Panc1 (cell line): Measurements from ENCODE around the gene CCDC148. TPM values are rescaled to one million over a fixed set of nuclear protein-coding genes. Genes with fewer than 3 reads are reported as not detected.

Experiments
- ATAC-seq: fragments of 200-7000 bp; cut with Tn5 transposase; 2 replicates; pipeline ENCODE4 v1.9.1; 2020; ENCODE audit warnings: mild to moderate bottlenecking, moderate library complexity
- BruUV-seq: library from RNA; stranded (reverse); fragments of 400-500 nt; replicated peaks from 2 replicates; lab custom pipeline; 2021; lab: Mats Ljungman, UMichigan
- CTCF ChIA-PET: fragments of 300-600 bp; sonication (Branson Sonifier 250); formaldehyde crosslinking; loops from one replicate; lab custom pipeline; 2022; ENCODE audit warnings: antibody characterized with exemption; lab: Charles Lee
- POLR2A ChIA-PET: fragments of 300-600 bp; sonication (Branson Sonifier 250); formaldehyde crosslinking; loops from one replicate; lab custom pipeline; 2022; ENCODE audit warnings: antibody characterized with exemption; lab: Charles Lee
- DNase-seq: peaks from one replicate; pipeline ENCODE4 v3.0.0-alpha.2; 2010; ENCODE audit warnings: low read depth, low spot score
- H3K27ac ChIP-seq: 2 replicates; pipeline ENCODE4 v1.5.1; 2011; ENCODE audit warnings: mild to moderate bottlenecking, low read length, inconsistent platforms
- H3K27me3 ChIP-seq: fragments of 200-500 bp; sonication (Bioruptor generic); 2 replicates; pipeline ENCODE4 v1.6.0; 2014; ENCODE audit warnings: low read length, inconsistent platforms; ENCODE audit not compliant: control insufficient read depth, insufficient read depth
- H3K36me3 ChIP-seq: fragments of 200-500 bp; sonication (Bioruptor generic); 2 replicates; pipeline ENCODE4 v1.5.1; 2014; ENCODE audit warnings: inconsistent platforms, mild to moderate bottlenecking, low read length, moderate library complexity; ENCODE audit not compliant: control insufficient read depth, insufficient read depth
- H3K4me1 ChIP-seq: 2 replicates; pipeline ENCODE4 v1.5.1; 2011; ENCODE audit warnings: inconsistent platforms, mild to moderate bottlenecking, low read length, moderate library complexity; ENCODE audit not compliant: control insufficient read depth, insufficient read depth
- H3K4me3 ChIP-seq, 2 experiments: 2 replicates each; pipeline ENCODE4 v1.5.1; 2011 to 2012; ENCODE audit warnings: low read depth in 2 of 2, low read length in 2 of 2, mild to moderate bottlenecking in 2 of 2, inconsistent platforms in 1 of 2, moderate library complexity in 1 of 2
- H3K9me3 ChIP-seq: fragments of 200-500 bp; sonication (Bioruptor generic); 2 replicates; pipeline ENCODE4 v1.5.1; 2014; ENCODE audit warnings: low read depth, mild to moderate bottlenecking, inconsistent platforms, low read length, moderate library complexity; ENCODE audit not compliant: control insufficient read depth, insufficient read depth
- POLR2AphosphoS5 ChIP-seq: IDR thresholded peaks from 2 replicates; pipeline ENCODE4 v1.6.1; 2012; ENCODE audit warnings: mild to moderate bottlenecking, low read depth, low read length, moderate library complexity
- SIN3A ChIP-seq: IDR thresholded peaks from 2 replicates; pipeline ENCODE4 v1.6.1; 2012; ENCODE audit warnings: low read depth, mild to moderate bottlenecking, low read length, moderate library complexity, borderline replicate concordance; ENCODE audit not compliant: insufficient read depth
- TCF7L2 ChIP-seq: IDR thresholded peaks from 2 replicates; pipeline ENCODE4 v1.6.1; 2011; ENCODE audit warnings: mild to moderate bottlenecking, low read depth, low read length, inconsistent platforms
- in situ Hi-C: cut with HindIII; loops from 2 replicates; pipeline ENCODE4 v1.10.0; 2016; ENCODE audit warnings: low sequenced_read_pairs, low pct_unique_long_range_greater_than_20kb
- intact Hi-C: fragments of 100-400 bp; cut with micrococcal nuclease; formaldehyde crosslinking; loops from one replicate; pipeline ENCODE4 v1.10.0; 2022; ENCODE audit not compliant: unreplicated experiment
- total RNA-seq: library from RNA; stranded (reverse); gene quantifications from one replicate; pipeline ENCODE4 v1.2.1, GENCODE V29; 2021; ENCODE audit not compliant: unreplicated experiment
- TF ChIP-seq, protein P1 (sequence below): fragments of 450-650 bp; IDR thresholded peaks from 2 replicates; pipeline ENCODE4 v1.5.1; 2017; ENCODE audit warnings: mild to moderate bottlenecking
- TF ChIP-seq, protein P2 (sequence below), 2 experiments: IDR thresholded peaks; 2 replicates each; pipeline ENCODE4 v1.6.1; 2011 to 2012; ENCODE audit warnings: low read depth in 2 of 2, control low read depth in 1 of 2, low read length in 1 of 2, mild to moderate bottlenecking in 1 of 2, moderate library complexity in 1 of 2; ENCODE audit not compliant: insufficient read depth in 1 of 2

Gene CCDC148
- total RNA-seq, 1 experiment from 2014 or later: 0.92 TPM

DNA sequence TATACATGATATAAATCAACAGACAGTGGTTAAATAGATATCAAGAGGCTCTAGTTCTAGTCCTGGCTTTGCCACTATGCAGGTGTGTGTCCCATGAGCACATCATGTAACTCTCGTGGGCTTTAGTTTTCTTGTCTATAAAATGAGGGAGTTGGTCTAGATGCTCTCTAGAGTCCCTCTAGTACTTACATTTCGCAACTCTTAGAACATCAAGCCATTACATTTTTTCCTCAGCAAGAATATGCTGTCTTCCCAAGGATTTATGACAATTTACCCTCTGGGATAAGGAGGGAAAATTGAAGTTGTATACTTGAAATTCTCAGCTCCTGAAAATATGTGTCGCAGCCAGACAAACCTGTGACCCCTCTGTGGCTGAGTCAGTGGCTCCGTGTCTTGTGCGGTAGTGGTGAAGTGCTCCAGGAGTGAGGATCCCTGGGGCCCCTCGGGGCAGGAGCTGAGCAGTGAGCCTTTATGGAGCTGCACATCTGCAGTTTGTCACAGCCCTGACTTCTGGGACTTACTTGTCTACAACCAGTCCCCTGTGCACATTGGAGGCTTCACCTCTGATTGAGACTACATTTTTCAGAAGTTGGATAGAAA lies 7.0 kb upstream of the CCDC148 start:
- Histone ChIP-seq H3K36me3 (no peaks in the 10 kb centered on the region), H3K27ac (no peak overlapping the region), H3K27me3 (no peaks in the 10 kb centered on the region), H3K4me1 (peaks cover 42% of the 10 kb centered on the region), H3K4me3 (no peak overlapping the region), H3K9me3 (no peaks in the 10 kb centered on the region)
- ChIA-PET CTCF (no interaction called here), POLR2A (no interaction called here)
- ATAC-seq (peak; percentile 60; the same call in 1 of the 2 replicates), DNase-seq (no peak)
- intact Hi-C loops (no loop called here), in situ Hi-C loops (no loop called here)
- no TSS peak for BruUV-seq
- no peak for TF ChIP-seq POLR2AphosphoS5
- TF ChIP-seq TCF7L2: no peak
- TF ChIP-seq, protein P1, sequence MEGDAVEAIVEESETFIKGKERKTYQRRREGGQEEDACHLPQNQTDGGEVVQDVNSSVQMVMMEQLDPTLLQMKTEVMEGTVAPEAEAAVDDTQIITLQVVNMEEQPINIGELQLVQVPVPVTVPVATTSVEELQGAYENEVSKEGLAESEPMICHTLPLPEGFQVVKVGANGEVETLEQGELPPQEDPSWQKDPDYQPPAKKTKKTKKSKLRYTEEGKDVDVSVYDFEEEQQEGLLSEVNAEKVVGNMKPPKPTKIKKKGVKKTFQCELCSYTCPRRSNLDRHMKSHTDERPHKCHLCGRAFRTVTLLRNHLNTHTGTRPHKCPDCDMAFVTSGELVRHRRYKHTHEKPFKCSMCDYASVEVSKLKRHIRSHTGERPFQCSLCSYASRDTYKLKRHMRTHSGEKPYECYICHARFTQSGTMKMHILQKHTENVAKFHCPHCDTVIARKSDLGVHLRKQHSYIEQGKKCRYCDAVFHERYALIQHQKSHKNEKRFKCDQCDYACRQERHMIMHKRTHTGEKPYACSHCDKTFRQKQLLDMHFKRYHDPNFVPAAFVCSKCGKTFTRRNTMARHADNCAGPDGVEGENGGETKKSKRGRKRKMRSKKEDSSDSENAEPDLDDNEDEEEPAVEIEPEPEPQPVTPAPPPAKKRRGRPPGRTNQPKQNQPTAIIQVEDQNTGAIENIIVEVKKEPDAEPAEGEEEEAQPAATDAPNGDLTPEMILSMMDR: no peak
- TF ChIP-seq, protein P2, sequence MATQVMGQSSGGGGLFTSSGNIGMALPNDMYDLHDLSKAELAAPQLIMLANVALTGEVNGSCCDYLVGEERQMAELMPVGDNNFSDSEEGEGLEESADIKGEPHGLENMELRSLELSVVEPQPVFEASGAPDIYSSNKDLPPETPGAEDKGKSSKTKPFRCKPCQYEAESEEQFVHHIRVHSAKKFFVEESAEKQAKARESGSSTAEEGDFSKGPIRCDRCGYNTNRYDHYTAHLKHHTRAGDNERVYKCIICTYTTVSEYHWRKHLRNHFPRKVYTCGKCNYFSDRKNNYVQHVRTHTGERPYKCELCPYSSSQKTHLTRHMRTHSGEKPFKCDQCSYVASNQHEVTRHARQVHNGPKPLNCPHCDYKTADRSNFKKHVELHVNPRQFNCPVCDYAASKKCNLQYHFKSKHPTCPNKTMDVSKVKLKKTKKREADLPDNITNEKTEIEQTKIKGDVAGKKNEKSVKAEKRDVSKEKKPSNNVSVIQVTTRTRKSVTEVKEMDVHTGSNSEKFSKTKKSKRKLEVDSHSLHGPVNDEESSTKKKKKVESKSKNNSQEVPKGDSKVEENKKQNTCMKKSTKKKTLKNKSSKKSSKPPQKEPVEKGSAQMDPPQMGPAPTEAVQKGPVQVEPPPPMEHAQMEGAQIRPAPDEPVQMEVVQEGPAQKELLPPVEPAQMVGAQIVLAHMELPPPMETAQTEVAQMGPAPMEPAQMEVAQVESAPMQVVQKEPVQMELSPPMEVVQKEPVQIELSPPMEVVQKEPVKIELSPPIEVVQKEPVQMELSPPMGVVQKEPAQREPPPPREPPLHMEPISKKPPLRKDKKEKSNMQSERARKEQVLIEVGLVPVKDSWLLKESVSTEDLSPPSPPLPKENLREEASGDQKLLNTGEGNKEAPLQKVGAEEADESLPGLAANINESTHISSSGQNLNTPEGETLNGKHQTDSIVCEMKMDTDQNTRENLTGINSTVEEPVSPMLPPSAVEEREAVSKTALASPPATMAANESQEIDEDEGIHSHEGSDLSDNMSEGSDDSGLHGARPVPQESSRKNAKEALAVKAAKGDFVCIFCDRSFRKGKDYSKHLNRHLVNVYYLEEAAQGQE (IDR thresholded peaks at IDR 0.05; ENCODE audit: insufficient read depth in 1 of 2, low read depth in 2 of 2, low read length in 1 of 2): no peak
- TF ChIP-seq SIN3A: no peak

DNA sequence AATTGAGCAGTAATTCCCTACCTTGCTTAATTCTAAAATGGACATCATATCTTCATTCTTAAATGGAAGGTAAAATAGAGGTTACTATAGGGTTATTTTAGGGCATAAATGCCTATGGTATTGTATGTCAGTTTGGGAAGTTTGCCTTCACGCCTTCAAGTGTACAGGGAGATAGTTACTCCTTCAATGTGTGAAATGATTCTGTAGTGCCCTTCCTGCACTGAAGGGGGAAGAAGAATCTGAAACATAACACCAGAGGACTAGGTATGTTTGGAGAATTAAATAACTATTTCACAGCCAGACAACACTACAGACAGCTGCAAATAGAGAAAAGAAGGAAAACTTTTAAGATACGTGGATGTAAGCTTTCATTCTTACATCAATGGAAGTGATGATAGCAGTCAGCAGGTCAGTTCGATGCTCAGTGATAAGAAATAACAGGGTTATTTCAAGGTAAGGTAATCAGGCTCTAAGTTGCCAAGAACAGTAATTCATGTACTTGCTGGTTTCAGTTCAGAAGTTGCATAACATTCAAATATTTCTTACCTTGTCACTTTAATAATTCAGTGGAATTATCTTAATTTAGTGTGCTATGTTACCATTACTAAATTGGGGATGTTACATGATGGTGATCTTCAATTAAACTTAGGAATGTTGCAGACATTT lies 4.2 kb upstream of the CCDC148 start:
- DNase-seq: no peak
- H3K4me3 ChIP-seq: no peak overlapping the region
- in situ Hi-C loops (no loop called here), intact Hi-C loops (no loop called here)
- TF ChIP-seq SIN3A (no peak), POLR2AphosphoS5 (no peak)
- TF ChIP-seq, protein P2 (IDR thresholded peaks at IDR 0.05; ENCODE audit: insufficient read depth in 1 of 2, low read depth in 2 of 2, low read length in 1 of 2): no peak
- TF ChIP-seq, protein P1: peak; percentile 17; the same call in 1 of the 2 replicates
- H3K4me1 ChIP-seq: peaks cover 42% of the 10 kb centered on the region
- BruUV-seq: no TSS peak
- ATAC-seq: no peak
- H3K27ac ChIP-seq: peak overlapping the region; percentile 34; the same call in 1 of the 2 replicates
- CTCF ChIA-PET: no interaction called here
- POLR2A ChIA-PET: no interaction called here
- no peaks in the 10 kb centered on the region for H3K9me3 ChIP-seq
- H3K27me3 ChIP-seq: no peaks in the 10 kb centered on the region
- H3K36me3 ChIP-seq: no peaks in the 10 kb centered on the region
